NT2/D1 (cell line): ENCODE data around the gene MOV10L1.

Source experiments
- YY1 ChIP-seq: IDR thresholded peaks from 2 replicates; pipeline ENCODE4 v1.6.1; 2011; ENCODE audit not compliant: insufficient read length, insufficient read depth
- ZNF274 ChIP-seq: IDR thresholded peaks from 2 replicates; pipeline ENCODE4 v1.6.1; 2011; ENCODE audit warnings: mild to moderate bottlenecking, low read depth, low read length

DNA sequence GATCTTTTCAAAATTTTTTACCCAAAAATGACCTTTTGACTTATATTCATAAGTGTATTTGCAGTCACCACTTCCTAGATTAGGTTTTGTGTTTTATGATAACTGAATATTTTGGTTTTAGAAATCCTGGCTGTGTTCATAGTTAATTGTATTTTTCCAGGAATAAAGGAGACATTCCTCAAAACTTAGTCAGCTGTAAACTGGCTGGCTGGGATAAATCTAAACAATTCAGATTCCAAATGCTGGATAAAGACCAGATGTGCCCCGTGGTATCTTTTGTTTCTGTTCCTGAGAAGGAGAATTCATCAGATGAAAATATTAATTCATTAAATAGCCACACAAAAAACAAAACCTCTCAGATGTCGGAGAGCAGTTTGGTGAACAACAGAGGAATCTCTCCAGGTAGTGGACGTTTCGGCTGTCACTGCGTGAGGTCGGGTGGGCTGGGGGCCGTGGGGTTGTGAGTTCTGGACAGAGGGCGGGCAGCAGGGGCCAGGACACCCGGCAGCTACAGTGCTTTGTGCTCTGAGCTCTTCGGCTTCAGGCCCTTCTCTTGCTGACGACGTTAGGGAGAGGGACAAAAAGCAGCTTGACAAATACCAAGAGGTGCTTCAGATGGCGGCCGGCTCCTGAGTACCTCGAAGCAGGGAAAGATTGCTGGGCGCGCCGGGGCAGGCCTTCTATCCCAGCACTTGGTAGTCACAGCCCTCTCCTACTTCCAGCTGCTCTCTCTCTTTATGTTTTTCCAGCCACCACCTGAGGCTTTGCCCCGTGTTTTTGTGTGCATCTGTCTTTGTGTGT is 24.6 kb downstream of the MOV10L1 start:
- no peak for TF ChIP-seq ZNF274
- TF ChIP-seq YY1 = no peak
